ENCODE data around the gene EIF3A. TPM values are rescaled to one million over a fixed set of nuclear protein-coding genes. Genes with fewer than 3 reads are reported as not detected.

Gene EIF3A
- polyA plus RNA-seq, 1 donor from 2014 or later = 38.6 TPM

DNA sequence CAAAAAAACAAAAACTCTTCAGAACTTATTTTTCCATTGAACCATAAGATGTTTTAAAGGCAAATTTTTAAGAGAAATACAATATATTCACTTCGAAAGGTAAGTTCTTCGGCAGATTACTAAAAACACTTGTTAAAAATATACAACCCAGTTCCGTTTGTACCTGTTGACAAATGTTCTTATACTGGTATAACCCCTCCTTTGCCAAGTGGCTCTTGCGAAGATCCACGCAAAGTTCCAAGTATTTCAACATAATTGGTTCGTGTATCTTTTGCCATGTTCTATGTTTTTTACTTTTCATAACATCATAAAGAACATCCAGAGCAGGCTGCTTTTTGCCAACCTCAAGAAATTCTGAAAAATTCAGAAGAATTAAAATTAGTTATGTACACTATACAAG lies 7.0 kb downstream of the EIF3A start:
- no peaks in the 10 kb centered on the region for H3F3A ChIP-seq (ENCODE audit: insufficient read depth, low read length, poor library complexity, severe bottlenecking)
- no peaks in the 10 kb centered on the region for H4K20me1 ChIP-seq (ENCODE audit: insufficient read depth)

DNA sequence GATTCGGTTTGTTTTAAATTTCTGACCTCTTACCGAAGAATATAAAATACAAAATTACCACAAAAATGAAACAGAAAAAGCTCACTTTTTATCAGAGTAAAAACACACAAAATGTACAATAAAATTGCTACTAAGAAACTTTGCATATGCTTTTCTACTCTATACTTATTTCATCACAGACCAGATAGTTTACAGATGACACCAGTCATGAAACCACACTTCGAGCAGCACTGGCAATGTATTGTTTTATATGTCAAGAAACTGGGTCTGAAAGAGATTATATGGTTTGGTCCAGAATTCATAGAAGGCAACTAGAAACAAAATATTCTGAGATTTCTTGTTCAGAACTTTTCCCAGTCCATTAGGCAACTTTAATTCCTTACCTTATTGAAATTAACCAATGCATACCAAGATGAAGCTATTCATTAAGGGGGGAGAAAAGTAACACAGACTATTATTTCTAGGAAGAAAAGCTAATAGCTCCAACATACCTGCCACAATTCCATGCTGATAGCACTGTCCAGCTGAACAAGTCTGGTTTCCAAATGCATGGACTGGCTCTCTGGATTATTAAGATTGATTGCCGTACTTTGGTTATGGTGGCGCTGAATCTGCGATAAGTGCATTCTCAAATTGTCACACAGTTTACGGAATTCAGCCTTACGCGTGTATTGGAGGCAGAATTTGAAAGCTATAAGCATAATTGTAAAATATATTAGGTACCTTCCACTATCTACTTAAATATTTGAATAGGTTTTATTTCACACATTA lies 10.0 kb downstream of the EIF3A start:
- Histone ChIP-seq H3K79me2 (replicated peaks; ENCODE audit: insufficient read depth, low read length) (peaks cover 36% of the 10 kb centered on the region), H3K4me3 (ENCODE audit: low read length) (no peak overlapping the region), H3K27ac (ENCODE audit: low read length) (no peak overlapping the region), H3K36me3 (ENCODE audit: insufficient read depth, low read length) (peaks cover 4% of the 10 kb centered on the region), H3K9ac (ENCODE audit: low read length) (no peak overlapping the region), H3K4me2 (ENCODE audit: low read length) (no peak overlapping the region), H3K9me2 (ENCODE audit: insufficient read depth, low read length) (no peaks in the 10 kb centered on the region), H3K27me3 (ENCODE audit: insufficient read depth, low read depth, low read length) (no peaks in the 10 kb centered on the region), H2AFZ (ENCODE audit: low read depth, low read length) (no peak overlapping the region), H3F3A (ENCODE audit: insufficient read depth, low read length, poor library complexity, severe bottlenecking) (no peaks in the 10 kb centered on the region), H4K20me1 (ENCODE audit: insufficient read depth) (no peaks in the 10 kb centered on the region), H3K9me3 (ENCODE audit: low read length) (no peaks in the 10 kb centered on the region)
- TF ChIP-seq, protein P1, sequence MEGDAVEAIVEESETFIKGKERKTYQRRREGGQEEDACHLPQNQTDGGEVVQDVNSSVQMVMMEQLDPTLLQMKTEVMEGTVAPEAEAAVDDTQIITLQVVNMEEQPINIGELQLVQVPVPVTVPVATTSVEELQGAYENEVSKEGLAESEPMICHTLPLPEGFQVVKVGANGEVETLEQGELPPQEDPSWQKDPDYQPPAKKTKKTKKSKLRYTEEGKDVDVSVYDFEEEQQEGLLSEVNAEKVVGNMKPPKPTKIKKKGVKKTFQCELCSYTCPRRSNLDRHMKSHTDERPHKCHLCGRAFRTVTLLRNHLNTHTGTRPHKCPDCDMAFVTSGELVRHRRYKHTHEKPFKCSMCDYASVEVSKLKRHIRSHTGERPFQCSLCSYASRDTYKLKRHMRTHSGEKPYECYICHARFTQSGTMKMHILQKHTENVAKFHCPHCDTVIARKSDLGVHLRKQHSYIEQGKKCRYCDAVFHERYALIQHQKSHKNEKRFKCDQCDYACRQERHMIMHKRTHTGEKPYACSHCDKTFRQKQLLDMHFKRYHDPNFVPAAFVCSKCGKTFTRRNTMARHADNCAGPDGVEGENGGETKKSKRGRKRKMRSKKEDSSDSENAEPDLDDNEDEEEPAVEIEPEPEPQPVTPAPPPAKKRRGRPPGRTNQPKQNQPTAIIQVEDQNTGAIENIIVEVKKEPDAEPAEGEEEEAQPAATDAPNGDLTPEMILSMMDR (IDR thresholded peaks at IDR 0.05; ENCODE audit: poor library complexity, severe bottlenecking) = no peak
- TF ChIP-seq SMC3 (conservative IDR thresholded peaks at IDR 0.05; ENCODE audit: poor library complexity) = no peak
- no peak for TF ChIP-seq POLR2AphosphoS5 (IDR thresholded peaks at IDR 0.05)

More for the DNA sequence above, 7.0 kb downstream of the EIF3A start:
- Histone ChIP-seq H3K9ac (ENCODE audit: low read length) (no peak overlapping the region), H3K4me3 (ENCODE audit: low read length) (no peak overlapping the region), H3K9me2 (ENCODE audit: insufficient read depth, low read length) (no peaks in the 10 kb centered on the region), H3K9me3 (ENCODE audit: low read length) (no peaks in the 10 kb centered on the region), H3K4me2 (ENCODE audit: low read length) (no peak overlapping the region), H3K36me3 (ENCODE audit: insufficient read depth, low read length) (peaks cover 4% of the 10 kb centered on the region), H3K27ac (ENCODE audit: low read length) (no peak overlapping the region), H2AFZ (ENCODE audit: low read depth, low read length) (no peak overlapping the region), H3K79me2 (replicated peaks; ENCODE audit: insufficient read depth, low read length) (peaks cover 66% of the 10 kb centered on the region), H3K27me3 (ENCODE audit: insufficient read depth, low read depth, low read length) (no peaks in the 10 kb centered on the region)
- TF ChIP-seq RAD21 (conservative IDR thresholded peaks at IDR 0.05) (no peak), MXI1 (conservative IDR thresholded peaks at IDR 0.05; ENCODE audit: poor library complexity, severe bottlenecking) (no peak), SMC3 (conservative IDR thresholded peaks at IDR 0.05; ENCODE audit: poor library complexity) (no peak)
- TF ChIP-seq, protein P1 (IDR thresholded peaks at IDR 0.05; ENCODE audit: poor library complexity, severe bottlenecking) = no peak

DNA sequence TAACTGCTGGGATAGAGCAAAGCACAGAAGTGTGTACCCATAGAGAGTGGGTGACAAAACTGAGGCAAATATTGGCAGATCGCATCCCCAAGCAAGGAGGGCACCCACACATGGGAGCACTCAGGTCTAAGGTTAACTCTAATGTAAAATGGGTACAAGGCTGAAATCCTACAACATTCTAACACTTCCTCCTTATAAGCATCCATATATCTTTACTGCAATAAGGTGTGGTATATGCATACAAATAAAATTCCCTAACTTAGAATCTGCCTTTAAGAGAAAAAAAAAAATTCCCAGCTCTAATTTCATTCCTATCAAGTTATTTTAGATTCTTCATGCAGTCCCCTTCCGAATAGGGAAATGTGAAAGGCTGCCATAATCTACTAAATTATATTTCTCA lies 18.7 kb downstream of the EIF3A start:
- Histone ChIP-seq H3F3A (ENCODE audit: insufficient read depth, low read length, poor library complexity, severe bottlenecking) (no peaks in the 10 kb centered on the region), H3K27ac (ENCODE audit: low read length) (no peak overlapping the region), H3K9ac (ENCODE audit: low read length) (no peak overlapping the region), H3K79me2 (replicated peaks; ENCODE audit: insufficient read depth, low read length) (peaks cover 3% of the 10 kb centered on the region), H2AFZ (ENCODE audit: low read depth, low read length) (no peak overlapping the region), H3K36me3 (ENCODE audit: insufficient read depth, low read length) (peaks cover 24% of the 10 kb centered on the region), H4K20me1 (ENCODE audit: insufficient read depth) (no peaks in the 10 kb centered on the region), H3K9me3 (ENCODE audit: low read length) (no peaks in the 10 kb centered on the region), H3K4me2 (ENCODE audit: low read length) (no peak overlapping the region), H3K4me3 (ENCODE audit: low read length) (no peak overlapping the region), H3K9me2 (ENCODE audit: insufficient read depth, low read length) (no peaks in the 10 kb centered on the region), H3K27me3 (ENCODE audit: insufficient read depth, low read depth, low read length) (no peaks in the 10 kb centered on the region)
- TF ChIP-seq EZH2 (IDR thresholded peaks at IDR 0.05; ENCODE audit: borderline replicate concordance, insufficient read depth, low read length, poor library complexity, severe bottlenecking) = no peak
- TF ChIP-seq, protein P1 (IDR thresholded peaks at IDR 0.05; ENCODE audit: poor library complexity, severe bottlenecking) = no peak
- TF ChIP-seq SMC3 (conservative IDR thresholded peaks at IDR 0.05; ENCODE audit: poor library complexity) = no peak
